Erythroblast (primary cell): ENCODE data around the gene RNU6-8.
A peak's percentile ranks its signal among the peaks of the same experiment; 100 is the strongest.

Experiments used
- DNase-seq, 2 experiments: peaks; one replicate each; lab custom pipeline; 2025; lab: John Stamatoyannopoulos, UW
- GATA1 ChIP-seq: IDR thresholded peaks from 2 replicates; pipeline ENCODE4 v1.6.1; 2011; ENCODE audit warnings: low read depth, mild to moderate bottlenecking, control low read depth, low read length, moderate library complexity
- POLR2A ChIP-seq: IDR thresholded peaks from 2 replicates; pipeline ENCODE4 v1.6.1; 2011; ENCODE audit warnings: mild to moderate bottlenecking, low read length

RNU6-8 gene

DNA sequence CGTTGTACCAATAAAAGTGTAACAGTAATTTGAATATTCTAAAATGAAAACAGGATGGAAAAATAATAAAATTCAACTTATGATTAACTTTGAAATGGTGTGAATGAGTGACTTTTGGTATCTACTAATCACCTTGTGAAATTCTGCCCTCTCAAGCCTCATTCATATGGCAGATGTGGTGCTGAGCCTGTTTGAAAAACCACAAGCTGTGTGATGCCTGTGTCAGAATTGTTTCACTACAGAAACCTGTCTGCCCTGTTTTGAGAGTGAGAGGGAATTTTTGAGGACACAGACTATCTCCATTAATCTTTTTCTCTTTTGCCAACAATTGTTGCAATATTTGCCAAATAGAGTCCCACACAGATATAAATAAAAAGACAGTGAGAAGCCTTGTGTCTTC lies 5.2 kb downstream of the RNU6-8 start:
- no peak for DNase-seq
- TF ChIP-seq GATA1: no peak
- TF ChIP-seq POLR2A: no peak

DNA sequence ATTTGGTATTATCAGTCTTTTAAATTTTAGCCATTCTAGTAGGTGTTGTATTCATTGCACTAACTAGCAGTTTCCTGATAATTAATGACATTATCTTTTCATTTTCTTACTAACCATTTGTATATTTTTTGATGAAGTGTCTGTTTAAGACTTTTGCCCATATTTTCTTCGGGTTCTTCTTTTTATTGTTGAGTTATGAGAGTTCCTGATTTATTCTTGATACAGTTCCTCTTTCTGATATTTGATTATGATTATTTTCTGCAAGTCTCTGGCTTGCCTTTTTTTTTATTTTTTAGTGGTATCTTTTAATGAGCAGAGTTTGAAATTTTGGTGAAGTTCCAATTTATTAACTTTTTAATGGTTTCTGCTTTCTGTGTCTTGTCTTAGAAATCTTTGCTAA lies 7.4 kb downstream of the RNU6-8 start:
- DNase-seq: no peak
- TF ChIP-seq GATA1: no peak
- TF ChIP-seq POLR2A: no peak

DNA sequence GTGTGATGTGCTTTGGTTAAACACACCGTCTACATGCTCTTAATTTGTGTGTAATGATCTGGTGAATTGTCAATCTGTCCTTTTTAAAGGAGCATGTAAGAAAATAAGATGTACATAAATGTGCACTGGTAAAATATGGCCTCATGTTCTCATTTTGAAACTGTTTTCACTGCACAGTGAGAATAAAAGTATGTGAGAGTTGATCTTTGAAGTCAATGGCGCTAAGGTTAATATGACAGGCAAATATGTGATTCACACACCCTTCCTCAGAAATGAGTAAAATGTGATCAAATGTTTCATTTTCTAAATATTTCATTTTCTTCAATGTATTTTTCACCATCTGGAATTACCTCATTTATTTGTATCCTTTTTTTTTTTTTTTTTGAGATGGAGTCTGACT lies 9.5 kb downstream of the RNU6-8 start:
- DNase-seq: no peak
- no peak for TF ChIP-seq GATA1
- TF ChIP-seq POLR2A: no peak

DNA sequence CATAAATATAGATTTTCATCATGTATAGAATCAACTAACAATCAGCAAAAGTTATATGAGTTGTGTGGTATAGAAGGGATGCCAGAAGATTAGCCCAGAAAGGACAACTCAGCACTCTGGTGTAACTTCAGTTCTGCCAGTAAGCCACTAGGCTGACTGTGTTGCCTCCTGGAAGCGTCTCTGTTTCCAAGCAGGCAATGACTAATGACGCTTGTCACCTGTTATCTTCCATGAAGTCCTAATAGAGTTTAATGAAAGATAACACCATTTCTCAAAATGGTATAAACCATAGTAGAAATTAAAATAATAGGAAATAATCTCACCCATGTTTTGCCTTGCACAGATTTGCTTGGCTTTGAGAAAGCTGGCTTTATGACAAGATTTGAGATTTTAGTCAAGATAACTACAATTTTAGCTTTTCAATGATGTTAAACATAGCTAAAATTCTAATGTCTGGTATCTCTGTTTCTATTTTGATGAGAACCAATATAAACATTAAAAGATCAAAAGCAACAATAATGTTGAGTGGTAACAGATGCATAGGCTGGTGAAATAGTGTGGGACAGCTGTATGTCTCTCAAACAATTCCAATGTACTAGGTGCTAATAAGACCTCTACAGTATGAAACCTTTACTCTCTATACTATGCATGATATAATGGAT lies 10.2 kb downstream of the RNU6-8 start:
- TF ChIP-seq POLR2A (no peak), GATA1 (no peak)
- no peak for DNase-seq

DNA sequence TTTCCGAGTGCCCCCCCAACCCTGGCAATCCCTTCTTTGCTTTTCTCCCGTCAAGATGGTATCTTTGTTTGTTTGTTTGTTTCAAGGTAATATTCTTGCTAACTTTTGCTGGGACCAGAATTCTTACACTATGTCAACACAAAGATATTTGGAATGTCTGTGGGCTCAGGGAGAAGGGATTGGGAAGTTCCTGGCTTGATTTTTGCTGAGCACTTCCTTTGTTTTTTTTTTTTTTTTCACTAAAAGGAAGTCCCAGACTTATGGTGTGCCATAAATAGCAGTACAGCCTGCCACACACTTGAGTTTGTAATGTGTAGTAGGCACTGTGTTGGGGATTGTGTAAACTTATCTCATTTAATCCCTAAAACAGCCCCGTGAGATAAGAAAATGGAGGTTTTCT lies 12.4 kb downstream of the RNU6-8 start:
- no peak for DNase-seq
- TF ChIP-seq POLR2A: no peak
- TF ChIP-seq GATA1: no peak

DNA sequence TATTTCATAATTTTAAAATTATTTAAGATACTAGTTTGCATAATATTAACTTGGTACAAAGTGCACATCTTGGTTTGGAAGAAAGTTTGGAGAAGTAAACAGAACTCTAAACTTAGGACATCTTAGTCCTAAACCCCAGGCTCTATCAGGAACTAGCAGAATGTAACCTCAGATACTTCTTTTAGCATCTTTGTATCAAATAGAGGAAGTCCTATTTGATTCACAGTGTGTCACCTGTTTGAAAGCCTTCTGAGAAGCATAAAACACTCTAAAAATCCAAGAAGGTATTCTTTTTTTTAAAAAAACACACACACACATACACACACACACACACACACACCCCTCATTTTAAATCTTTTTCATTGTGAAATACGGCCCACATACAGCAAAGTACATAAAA lies 13.3 kb downstream of the RNU6-8 start:
- no peak for TF ChIP-seq GATA1
- TF ChIP-seq POLR2A: no peak
- no peak for DNase-seq

DNA sequence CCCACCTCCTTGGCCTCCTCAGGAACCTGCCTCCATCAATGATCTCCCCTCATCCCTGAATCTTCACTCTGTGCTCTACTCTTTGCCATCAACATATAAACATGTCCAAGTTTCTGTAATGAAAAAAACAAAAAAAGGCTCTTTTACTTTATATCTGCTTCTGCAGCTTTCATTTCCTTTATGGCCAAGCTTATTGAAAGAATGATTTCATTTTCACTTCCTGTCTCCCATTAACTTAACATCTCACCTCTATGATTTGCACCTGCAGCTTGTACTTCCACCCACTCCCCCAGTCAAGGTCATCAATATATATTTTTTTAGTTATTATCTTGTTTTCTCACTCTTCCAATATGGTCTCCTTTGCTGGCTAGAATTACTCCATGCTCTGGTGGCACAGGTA lies 16.8 kb downstream of the RNU6-8 start:
- no peak for TF ChIP-seq GATA1
- TF ChIP-seq POLR2A: no peak

DNA sequence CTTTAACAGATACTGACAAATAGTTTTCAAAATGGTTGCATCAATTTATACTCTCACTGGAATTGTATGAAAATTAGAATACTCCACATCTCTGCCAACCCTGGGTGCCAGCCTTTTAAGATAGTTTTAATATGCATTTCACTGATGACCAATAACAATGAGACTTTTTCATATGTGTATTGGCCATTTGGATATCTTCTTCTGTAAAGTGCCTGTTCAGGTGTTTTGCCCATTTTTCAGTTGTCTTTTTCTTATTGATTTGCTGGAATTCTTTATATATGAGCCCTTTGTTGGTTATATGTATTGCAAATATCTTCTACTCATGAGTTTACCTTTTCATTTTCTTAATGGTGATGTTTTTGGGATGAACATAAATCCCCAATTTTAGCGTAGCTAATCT lies 18.0 kb downstream of the RNU6-8 start:
- TF ChIP-seq GATA1 (no peak), POLR2A (no peak)
- DNase-seq: no peak

More for the DNA sequence above, 16.8 kb downstream of the RNU6-8 start:
- DNase-seq: no peak

DNA sequence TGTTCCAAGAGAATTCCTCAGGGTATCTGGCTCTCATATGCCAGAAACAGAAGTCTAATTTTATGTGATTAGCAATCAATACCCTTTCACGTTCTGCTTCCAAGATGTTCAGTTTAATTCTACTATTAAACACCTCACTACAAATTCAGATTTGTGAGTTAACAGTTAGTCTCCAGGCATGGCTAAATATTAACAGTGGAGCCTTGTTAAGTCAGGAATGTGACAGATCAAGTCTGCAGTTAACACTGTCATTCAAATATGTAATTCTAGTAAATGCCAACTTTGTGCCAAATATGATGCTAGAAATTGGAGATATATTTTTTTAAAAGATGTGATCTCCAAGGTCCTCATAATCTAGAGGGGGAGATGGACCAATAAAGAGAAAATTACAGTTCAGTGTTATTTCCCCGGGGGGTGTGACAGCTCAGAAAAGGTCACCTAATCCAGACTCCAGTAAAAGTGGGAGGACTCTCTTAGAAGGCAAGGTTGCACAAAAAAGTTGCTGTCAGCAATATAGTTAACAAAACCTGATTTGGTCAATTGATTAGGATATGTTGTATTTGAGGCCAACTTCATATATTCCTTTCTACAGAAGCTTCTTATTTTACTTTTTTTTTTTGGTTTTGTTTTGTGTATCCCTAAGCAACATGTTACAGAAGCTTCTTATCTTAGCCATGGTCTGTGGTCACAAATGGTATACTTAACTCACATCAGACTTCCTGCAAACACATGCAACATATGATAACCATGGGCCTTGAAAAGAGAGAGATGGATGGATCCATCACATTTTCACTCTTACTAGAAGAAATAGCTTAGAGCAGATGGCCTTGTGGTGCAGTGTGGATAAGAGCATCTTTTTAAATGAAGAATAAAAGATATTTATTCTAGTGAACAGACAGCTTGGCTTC lies 19.7 kb downstream of the RNU6-8 start:
- TF ChIP-seq POLR2A (no peak), GATA1 (no peak)
- peak in 1 of 2 experiments; percentile 2 for DNase-seq

DNA sequence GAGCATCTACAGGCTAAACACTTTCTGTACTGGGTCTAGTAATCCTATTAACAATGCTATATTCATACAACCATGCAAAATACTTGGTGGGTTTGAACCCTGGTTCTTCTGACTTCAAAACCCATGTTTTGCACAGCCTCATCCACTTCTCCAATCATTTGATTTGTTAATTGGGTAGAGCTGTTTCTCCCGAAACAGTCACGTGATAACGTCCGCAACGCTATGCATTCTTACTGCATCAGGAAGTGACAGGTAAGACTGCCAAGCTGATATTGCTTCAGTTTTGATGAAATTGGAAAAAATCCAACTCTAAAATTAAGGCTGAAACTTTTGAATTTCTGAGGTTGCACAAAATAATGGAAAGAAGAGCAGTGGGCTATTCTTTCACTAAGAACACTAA lies 31.6 kb downstream of the RNU6-8 start:
- no peak for DNase-seq
- no peak for TF ChIP-seq POLR2A
- no peak for TF ChIP-seq GATA1

DNA sequence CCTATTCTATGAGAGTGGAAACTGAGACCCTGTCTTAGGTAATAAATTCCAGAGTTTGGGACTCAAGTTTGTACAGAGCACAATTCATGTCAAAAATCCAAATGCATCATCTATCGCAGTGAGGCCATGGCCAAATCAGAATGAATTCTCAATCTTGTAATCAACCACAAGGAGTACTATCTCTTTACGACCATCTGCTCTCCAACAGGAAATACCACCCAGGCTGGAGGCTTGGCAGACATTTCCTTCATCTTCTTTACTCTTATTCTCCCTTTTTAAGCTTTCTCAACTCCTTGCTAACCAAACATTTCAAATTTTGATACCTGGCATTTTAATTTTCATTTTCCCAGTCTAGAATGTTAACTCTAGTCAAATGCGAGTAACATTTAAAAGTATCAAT lies 33.9 kb downstream of the RNU6-8 start:
- TF ChIP-seq GATA1 (no peak), POLR2A (no peak)

DNA sequence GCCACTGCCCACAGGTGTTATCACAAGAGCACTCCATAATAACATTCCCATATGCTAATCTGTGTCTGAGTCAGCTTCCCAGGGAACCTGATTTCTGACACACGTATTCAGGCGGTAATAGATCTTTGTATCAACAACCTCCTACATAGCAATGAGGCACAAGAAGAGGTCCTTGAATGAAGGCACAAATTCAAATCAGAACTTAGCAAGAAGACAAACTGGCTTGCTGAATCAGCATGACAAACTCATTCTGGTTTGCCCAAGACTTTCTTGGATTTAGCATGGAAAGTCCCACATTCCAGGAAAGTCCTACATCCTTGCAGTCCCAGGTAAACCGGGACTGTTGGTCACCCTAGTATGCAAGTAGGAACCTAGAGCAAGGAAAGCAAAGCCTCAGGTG lies 35.2 kb downstream of the RNU6-8 start:
- DNase-seq: no peak
- TF ChIP-seq GATA1 (no peak), POLR2A (no peak)

More for the DNA sequence above, 33.9 kb downstream of the RNU6-8 start:
- no peak for DNase-seq

DNA sequence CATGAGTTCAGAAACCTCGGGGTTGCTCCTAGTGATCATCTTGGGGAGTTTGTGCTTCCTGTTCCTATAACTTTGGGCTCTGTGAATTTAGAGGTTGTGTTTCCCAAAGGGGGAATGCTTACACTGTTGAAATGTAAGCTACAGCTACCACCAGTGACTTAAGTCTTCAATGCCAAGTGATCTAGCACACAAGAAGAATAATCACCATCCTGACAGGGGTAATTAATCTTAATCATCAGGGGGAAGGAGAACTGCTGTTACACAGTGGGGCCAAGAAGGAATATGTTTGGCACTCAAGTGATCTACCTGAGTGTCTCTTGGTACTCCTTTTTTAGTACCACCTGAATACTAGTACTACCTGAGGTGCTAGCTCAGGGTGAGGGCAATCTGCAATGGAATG lies 36.1 kb downstream of the RNU6-8 start:
- TF ChIP-seq POLR2A (no peak), GATA1 (no peak)
- no peak for DNase-seq

DNA sequence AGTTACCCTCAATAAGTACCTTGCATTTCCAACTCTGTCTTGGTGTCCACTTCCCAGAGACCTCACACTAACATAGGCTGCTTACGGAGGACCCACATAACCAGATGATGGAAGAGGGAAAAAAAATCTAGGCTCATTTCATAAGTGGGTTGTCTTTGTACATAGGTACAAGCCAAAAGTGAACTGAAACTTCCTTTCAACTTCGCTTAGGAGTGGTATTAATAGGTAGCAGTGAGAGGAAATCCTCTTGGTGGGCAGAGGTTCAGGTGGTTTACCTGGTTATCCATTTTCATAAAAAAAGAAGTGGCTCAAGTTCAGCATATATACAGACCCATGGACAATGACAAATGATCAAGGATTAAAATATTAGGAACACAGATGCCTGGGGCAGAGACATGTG lies 37.0 kb downstream of the RNU6-8 start:
- no peak for DNase-seq
- TF ChIP-seq GATA1: no peak
